SHP77 (cell line): Measurements from ENCODE around the gene LRCH1.

Source experiments
- DNase-seq, 2 experiments: peaks; one replicate each; lab custom pipeline; 2025; lab: John Stamatoyannopoulos, UW

LRCH1 gene

GRCh38 chr13:46594374-46595078, 41.6 kb downstream of the LRCH1 start:
- DNase-seq: no peak

- DNase-seq: no peak
Measured at GRCh38 chr13:46595136-46595884, 42.3 kb downstream of the LRCH1 start.

GRCh38 chr13:46595885-46596275, 42.9 kb downstream of the LRCH1 start:
- no peak for DNase-seq

GRCh38 chr13:46596466-46596865, 43.5 kb downstream of the LRCH1 start:
- no peak for DNase-seq

GRCh38 chr13:46598140-46598819, 45.3 kb downstream of the LRCH1 start:
- DNase-seq: no peak

GRCh38 chr13:46598820-46599180, 45.8 kb downstream of the LRCH1 start:
- DNase-seq: no peak

- no peak for DNase-seq
Measured at GRCh38 chr13:46600943-46601311, 48.0 kb downstream of the LRCH1 start.

GRCh38 chr13:46602531-46602930, 49.6 kb downstream of the LRCH1 start:
- DNase-seq: no peak

GRCh38 chr13:46603165-46603603, 50.2 kb downstream of the LRCH1 start:
- DNase-seq: no peak

GRCh38 chr13:46604226-46604990, 51.4 kb downstream of the LRCH1 start:
- DNase-seq: no peak

GRCh38 chr13:46605076-46605824, 52.3 kb downstream of the LRCH1 start:
- no peak for DNase-seq

GRCh38 chr13:46605825-46606554, 53.0 kb downstream of the LRCH1 start:
- DNase-seq: no peak

GRCh38 chr13:46606970-46607369, 54.0 kb downstream of the LRCH1 start:
- DNase-seq: no peak

GRCh38 chr13:46607768-46608564, 55.0 kb downstream of the LRCH1 start:
- no peak for DNase-seq

- DNase-seq: no peak
Measured at GRCh38 chr13:46609052-46609451, 56.1 kb downstream of the LRCH1 start.

- no peak for DNase-seq
Measured at GRCh38 chr13:46609726-46610125, 56.8 kb downstream of the LRCH1 start.

GRCh38 chr13:46612267-46612666, 59.3 kb downstream of the LRCH1 start:
- no peak for DNase-seq

- DNase-seq: no peak
Measured at GRCh38 chr13:46613409-46614049, 60.6 kb downstream of the LRCH1 start.

- DNase-seq: no peak
Measured at GRCh38 chr13:46614582-46614981, 61.6 kb downstream of the LRCH1 start.
